Muscle of leg (tissue), 11 donors: Measurements from ENCODE around the gene STIL. TPM values are rescaled to one million over a fixed set of nuclear protein-coding genes. Genes with fewer than 3 reads are reported as not detected.
A peak's percentile ranks its signal among the peaks of the same experiment; 100 is the strongest.

Source experiments
- DNase-seq: peaks from one replicate; pipeline ENCODE4 v3.0.0; 2013
- H3K27ac ChIP-seq: one replicate; pipeline ENCODE4 v1.5.1; 2013; ENCODE audit warnings: mild to moderate bottlenecking, low read length, control low read depth
- H3K27me3 ChIP-seq: one replicate; pipeline ENCODE4 v1.6.1; 2013; ENCODE audit warnings: low read length; ENCODE audit not compliant: control insufficient read depth, insufficient read depth
- H3K36me3 ChIP-seq: one replicate; pipeline ENCODE4 v1.6.1; 2013; ENCODE audit warnings: low read length; ENCODE audit not compliant: control insufficient read depth, insufficient read depth
- H3K4me1 ChIP-seq: one replicate; pipeline ENCODE4 v1.6.1; 2013; ENCODE audit warnings: low read length; ENCODE audit not compliant: control insufficient read depth, insufficient read depth
- H3K4me3 ChIP-seq: one replicate; pipeline ENCODE4 v1.5.1; 2013; ENCODE audit warnings: low read length, control low read depth
- H3K9me3 ChIP-seq: replicated peaks from 2 replicates; pipeline ENCODE4 v1.6.1; 2013; ENCODE audit warnings: low read depth, low read length; ENCODE audit not compliant: control insufficient read depth
- WGBS: methylation state at CpG from one replicate; pipeline ENCODE4 v1.1.5; 2013; ENCODE audit warnings: missing lambda C conversion rate; ENCODE audit not compliant: insufficient coverage; 5-methylcytosine and 5-hydroxymethylcytosine counted together
- polyA plus RNA-seq, 8 donors: library from polyadenylated mRNA; unstranded; fragments of 120-200 nt; gene quantifications; one replicate each; pipeline versions ENCODE4 v1.2.1 to v1.2.3, GENCODE V29; 2013; ENCODE audit warnings: inconsistent platforms in 1 of 8, low replicate concordance in 1 of 8; ENCODE audit not compliant: insufficient read length in 8 of 8, insufficient read depth in 1 of 8
- total RNA-seq: library from RNA; stranded (reverse); fragments of 120-200 nt; gene quantifications from one replicate; pipeline ENCODE4 v1.2.4, GENCODE V29; 2013

STIL gene
- total and polyA plus RNA-seq, 9 donors = 3.6 to 6.0 (median 4.8) TPM

DNA sequence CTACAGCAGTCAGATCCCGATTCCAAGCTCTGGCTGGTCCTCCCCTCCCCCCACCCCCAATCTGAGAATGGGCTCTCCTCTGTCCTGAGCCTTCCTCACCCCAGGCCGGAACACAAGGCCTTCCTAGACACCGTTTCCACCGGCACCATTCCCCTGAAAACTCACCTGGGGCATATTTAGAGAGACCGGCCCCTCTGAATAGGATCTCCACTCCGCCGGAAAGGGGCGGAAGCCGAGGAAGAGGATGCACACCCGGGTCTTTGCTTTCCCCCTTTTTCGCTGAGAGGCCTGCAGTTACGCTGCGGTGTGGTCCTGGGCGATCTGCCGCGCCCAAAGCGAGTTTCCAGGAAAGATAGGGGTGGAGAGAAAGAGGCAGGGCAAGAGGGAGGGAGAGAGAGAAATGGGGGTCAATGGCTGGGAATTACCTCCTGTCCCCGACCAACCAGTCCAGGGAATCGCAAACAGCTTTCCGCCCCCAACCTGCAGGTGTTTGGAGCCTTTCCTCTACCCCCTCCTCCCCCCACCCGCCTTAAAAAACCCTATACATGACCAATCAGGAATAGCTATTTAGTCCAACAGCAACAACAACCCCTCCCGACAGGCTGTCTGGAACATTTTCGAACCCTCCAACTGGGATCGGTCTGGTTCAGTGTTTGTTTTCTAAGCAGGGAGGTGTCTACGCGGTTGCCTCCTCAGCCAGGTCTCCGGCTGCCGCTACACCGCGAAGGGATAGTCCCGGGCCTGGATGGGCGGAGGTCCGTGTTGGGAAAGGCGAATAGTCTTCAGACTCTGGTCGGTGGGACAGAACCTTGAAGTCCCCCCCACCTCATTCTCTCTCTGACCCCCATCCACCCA, 84.7 kb downstream of the STIL start:
- Histone ChIP-seq H3K9me3 (no peaks in the 10 kb centered on the region), H3K4me1 (peaks cover 33% of the 10 kb centered on the region), H3K27ac (peak overlapping the region; percentile 63), H3K27me3 (peaks cover 97% of the 10 kb centered on the region), H3K4me3 (peak overlapping the region; percentile 2), H3K36me3 (no peaks in the 10 kb centered on the region)
- WGBS = 17% methylated on average over 19 of the region's 35 CpGs
- no peak for DNase-seq

DNA sequence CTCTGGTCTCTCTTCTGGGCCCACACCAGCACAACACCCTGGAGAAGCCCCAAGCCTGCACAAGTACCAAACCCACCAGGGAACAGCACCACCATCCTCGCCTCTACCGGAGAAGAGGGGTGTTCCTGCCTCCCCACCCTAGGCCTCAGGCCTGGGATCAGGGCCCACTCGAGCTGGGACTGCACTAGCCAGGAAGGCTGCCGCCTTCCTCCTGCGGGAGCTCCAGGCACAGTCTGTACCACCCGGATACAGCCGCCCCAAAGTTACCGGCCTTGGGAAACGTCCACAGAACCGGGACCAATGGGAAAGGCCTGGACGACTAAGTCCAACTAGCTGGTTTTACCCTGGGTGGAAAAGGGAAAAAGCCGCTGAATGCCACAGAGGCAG, 85.3 kb downstream of the STIL start:
- 35% methylated on average over 11 of the region's 12 CpGs for WGBS
- Histone ChIP-seq H3K27ac (peak overlapping the region; percentile 25), H3K4me3 (peak overlapping the region; percentile 2), H3K36me3 (no peaks in the 10 kb centered on the region), H3K4me1 (peaks cover 33% of the 10 kb centered on the region), H3K9me3 (no peaks in the 10 kb centered on the region), H3K27me3 (peaks cover 97% of the 10 kb centered on the region)
- no peak for DNase-seq

DNA sequence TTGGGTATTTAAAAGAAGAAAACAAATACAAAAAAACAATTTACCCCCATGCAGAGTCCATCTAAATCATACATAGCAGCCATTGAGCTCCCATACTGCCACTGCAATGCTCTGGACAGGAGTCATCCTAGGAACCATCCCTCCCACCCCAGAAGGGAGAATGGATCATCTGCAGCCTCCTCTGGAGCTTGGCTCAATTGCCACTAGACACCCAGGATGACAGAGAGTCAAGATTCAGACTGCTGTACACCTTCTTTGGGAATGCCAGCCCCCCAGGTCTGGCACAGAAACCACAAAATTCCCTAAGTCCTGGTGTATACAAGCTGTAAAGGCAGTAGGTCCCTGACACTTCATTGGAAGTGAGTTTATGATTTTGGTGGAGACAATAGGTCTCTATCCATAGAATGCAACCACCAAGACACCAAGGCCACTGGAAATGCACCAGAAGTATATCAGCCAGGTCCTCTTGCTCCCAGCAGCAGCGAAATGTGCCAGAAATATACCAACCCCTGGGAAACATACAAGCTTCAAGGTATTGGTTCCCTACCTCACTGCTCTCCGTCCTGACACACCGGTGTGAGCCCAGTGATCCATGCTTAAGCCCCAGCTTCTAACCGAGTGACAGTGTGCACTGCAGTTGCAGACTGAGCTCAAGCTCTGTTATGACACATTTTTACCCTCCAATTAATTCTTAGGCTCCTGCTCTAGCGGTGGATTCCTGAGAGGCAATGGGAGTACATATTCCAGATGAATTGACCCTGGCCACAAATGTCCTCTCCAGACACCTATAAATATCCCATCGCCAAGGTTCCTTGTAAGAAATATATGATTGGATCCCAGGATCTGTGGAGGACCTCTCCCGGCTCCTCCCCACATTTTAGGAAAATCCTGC, 86.4 kb downstream of the STIL start:
- 29% methylated on average over 4 of the region's 7 CpGs for WGBS
- peaks cover 97% of the 10 kb centered on the region for H3K27me3 ChIP-seq
- no peaks in the 10 kb centered on the region for H3K36me3 ChIP-seq
- H3K9me3 ChIP-seq = no peaks in the 10 kb centered on the region
- no peak overlapping the region for H3K4me3 ChIP-seq
- H3K27ac ChIP-seq = no peak overlapping the region
- DNase-seq = no peak
- H3K4me1 ChIP-seq = peaks cover 33% of the 10 kb centered on the region

DNA sequence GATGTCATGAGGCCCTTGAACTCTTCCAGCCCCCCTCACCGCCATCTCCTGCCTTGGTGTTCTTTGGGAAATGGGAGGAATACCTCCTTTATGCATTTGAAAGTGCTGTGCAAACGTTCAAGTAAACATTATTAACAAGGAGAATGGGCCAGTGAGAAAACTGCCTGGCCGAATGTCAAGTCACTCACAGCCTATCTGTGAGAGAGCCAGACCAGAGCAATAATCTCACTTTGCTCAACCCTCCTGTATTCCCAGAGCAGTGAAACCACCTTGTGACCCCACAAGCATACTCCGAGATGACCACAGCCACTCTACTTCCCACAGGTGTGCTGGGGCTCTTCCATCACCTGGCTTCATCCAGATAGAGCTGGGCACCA, 87.1 kb downstream of the STIL start:
- H3K4me1 ChIP-seq = peaks cover 27% of the 10 kb centered on the region
- no peak overlapping the region for H3K27ac ChIP-seq
- no peak for DNase-seq
- no peaks in the 10 kb centered on the region for H3K9me3 ChIP-seq
- peaks cover 95% of the 10 kb centered on the region for H3K27me3 ChIP-seq
- no peaks in the 10 kb centered on the region for H3K36me3 ChIP-seq
- WGBS = 33% methylated on average over 2 of the region's 4 CpGs
- H3K4me3 ChIP-seq = no peak overlapping the region

DNA sequence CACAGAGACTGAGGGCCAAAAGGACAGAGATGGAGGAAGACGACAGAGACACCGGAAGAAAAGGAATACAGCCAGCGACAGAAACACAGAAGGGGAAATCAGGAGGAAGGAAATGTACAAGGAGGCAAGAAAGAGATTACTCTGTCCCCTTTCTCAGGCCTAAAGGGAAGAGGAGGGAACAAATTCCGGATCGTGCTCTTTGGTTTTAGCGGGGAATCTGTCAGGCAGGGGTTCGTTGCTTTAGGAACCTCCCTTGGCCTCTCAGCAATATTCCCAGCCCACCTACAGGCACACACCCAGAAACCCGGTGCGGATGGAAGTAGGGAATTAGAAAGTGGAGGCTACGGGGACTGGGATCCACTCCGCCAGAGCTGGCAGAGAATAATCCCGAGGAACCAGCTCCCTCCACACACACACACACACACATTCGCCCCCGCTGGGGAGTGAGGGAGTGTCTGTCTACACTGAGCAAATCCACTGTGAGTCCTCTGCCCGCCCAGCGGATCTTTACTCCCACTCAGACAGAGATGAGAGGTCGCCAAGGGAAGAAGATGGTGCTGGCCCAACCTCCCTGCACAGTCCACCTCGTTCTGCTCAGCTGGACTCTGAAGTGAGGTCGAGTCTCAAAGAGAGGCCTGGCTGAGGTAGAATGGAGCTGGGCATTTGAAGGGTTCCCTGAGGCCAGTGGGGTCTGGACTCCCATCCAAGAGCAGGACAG, 87.7 kb downstream of the STIL start:
- Histone ChIP-seq H3K4me3 (no peak overlapping the region), H3K9me3 (no peaks in the 10 kb centered on the region), H3K4me1 (peaks cover 22% of the 10 kb centered on the region), H3K27me3 (peaks cover 94% of the 10 kb centered on the region), H3K36me3 (no peaks in the 10 kb centered on the region), H3K27ac (no peak overlapping the region)
- 4% methylated on average over 4 of the region's 19 CpGs for WGBS
- DNase-seq = no peak

DNA sequence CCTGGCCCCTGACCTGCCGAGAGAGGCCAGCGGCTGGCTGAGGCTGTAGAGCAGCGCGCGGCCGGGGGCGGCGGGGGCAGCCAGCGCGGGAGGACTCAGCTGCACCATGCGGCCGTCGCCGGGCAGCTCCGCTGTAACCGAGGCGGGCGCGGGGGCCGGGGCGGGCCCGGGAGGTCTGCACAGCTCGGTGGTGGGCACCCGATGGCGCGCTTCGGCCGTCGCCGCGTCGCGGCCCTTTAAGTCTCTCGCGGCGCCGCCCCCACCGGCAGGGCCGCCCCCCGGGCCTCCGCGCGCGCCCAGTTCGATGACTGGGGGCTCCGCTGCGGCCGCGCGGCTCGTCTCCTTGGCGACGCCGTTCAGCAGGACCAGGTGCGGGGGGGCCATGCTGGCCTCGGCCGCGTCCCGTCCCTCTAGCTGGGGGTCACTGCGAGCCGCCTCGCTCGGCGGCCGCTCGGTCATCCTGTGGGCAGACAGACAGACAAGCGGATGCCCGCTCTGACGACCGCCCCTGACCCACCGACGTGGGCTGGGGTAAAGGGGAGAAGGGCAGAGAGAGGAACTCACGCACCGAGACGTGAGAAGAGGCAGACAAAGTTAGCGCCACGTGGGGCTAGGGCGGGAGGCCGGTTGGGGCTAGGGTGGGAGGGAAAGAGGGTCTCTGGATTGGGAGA, 88.4 kb downstream of the STIL start:
- DNase-seq = peak; percentile 25
- Histone ChIP-seq H3K9me3 (no peaks in the 10 kb centered on the region), H3K27me3 (peaks cover 93% of the 10 kb centered on the region), H3K4me1 (peaks cover 16% of the 10 kb centered on the region), H3K36me3 (no peaks in the 10 kb centered on the region), H3K4me3 (peak overlapping the region; percentile 17), H3K27ac (no peak overlapping the region)
- under 1% methylated on average over 71 of the region's 79 CpGs for WGBS

DNA sequence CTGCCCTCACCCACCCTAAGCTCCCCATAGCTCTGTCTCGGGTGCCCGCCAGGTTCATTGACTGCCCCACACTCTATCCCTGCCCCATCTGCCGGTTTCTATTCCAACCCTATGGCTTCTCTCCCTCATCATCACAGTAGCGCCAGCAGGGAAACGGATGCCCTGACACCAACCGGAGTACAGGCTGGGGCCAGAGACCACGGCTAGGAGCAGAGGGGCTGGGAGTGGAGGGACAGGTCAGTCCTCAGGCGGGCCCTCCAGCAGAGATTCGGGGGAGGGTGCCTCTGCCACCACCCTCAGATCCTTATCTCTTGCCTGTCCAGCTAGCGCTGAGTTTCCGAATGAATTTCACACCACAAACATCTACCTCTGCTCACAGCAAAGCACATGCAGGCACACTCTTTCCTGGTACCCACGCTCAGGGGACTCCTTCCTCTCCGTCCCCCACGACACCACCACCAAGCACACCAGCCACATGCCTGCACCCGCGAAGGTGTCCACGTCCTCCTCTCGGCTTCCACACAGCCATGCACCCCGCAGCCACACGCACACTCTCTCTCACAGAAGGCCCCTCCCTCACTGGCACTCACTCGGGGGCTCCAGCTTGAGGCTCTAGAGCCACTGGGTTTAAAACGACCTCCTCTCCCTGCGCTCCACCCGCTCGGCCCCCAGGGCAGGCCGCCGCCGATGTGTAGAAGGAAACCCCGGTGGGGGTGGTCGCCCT, 89.1 kb downstream of the STIL start:
- DNase-seq = no peak
- Histone ChIP-seq H3K27me3 (peaks cover 85% of the 10 kb centered on the region), H3K27ac (no peak overlapping the region), H3K4me1 (peaks cover 16% of the 10 kb centered on the region), H3K4me3 (no peak overlapping the region), H3K36me3 (no peaks in the 10 kb centered on the region), H3K9me3 (no peaks in the 10 kb centered on the region)
- 3% methylated on average over 22 of the region's 30 CpGs for WGBS

DNA sequence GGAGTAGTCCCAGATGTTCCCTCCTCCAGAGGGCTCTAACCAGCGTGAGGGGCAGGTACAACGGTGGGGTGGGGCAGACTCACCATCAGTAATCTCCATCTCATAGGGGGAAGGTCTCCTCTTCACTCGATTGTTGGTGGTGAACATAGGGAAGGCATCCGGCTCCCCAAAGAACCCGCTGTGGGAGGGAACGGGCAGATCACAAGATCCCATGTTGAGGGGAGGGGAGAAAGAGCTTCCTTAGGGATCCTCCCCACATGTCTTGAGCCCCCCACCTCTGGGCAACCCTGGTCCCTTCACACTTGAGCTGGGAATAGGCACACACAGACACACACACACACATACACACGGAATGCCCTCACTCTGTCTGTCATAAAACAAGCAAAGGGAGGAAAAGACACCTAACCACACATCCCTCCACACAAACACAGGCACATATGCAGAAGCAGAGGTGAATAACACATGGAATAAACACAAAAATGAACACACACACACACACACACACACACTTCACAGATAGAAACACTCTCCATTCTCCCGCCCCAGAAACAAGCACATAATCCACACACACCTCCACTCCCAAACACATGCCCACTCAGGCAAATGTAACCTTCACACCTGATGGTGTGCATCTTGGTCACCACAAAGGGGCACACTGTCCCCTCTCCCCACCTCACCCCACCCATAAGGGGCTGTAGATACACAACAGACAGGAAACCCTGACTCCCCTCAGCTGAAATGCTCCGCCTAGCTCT, 89.8 kb downstream of the STIL start:
- no peaks in the 10 kb centered on the region for H3K36me3 ChIP-seq
- H3K4me3 ChIP-seq = no peak overlapping the region
- no peak overlapping the region for H3K27ac ChIP-seq
- peaks cover 16% of the 10 kb centered on the region for H3K4me1 ChIP-seq
- H3K9me3 ChIP-seq = no peaks in the 10 kb centered on the region
- no peak for DNase-seq
- peaks cover 78% of the 10 kb centered on the region for H3K27me3 ChIP-seq
- 16% methylated on average over 3 of the region's 9 CpGs for WGBS
